GM21723 (cell line): ENCODE data around the gene EIF4G3.
"Not testable (repeated sequence)": the region's sequence is repeated elsewhere in the genome, so short reads cannot be mapped to it uniquely, and the experiment has no call there.

ENCODE experiments used
- ATAC-seq: cut with Tn5 transposase; IDR thresholded peaks from one replicate; pipeline ENCODE4 v1.9.1; 2021; ENCODE audit warnings: mild to moderate bottlenecking, moderate library complexity; ENCODE audit not compliant: unreplicated experiment

The EIF4G3 gene

GRCh38 chr1:20956272-20956671, 220.4 kb downstream of the EIF4G3 start:
- no peak for ATAC-seq

DNA sequence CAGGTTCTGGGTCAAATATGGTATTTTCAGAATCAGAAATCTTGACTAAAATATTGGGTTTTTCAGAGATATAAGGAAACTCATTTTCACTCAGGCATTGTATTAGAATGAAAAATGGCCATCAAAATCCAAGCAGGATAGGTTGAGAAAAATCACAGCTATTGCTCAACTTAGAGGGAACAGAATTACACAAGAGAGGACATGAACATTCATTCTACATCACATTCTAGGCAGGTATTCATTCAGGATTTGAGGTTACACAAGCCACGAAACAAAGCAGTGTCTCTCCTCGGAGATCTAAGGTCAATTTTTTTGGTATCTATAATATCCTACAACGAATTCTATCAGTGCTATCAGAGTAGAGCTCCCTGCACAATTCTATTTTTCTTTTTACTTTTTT, 226.0 kb downstream of the EIF4G3 start:
- no peak for ATAC-seq

- no peak for ATAC-seq
Observed at GRCh38 chr1:20949871-20950590, 226.7 kb downstream of the EIF4G3 start.

GRCh38 chr1:20948101-20948500, 228.6 kb downstream of the EIF4G3 start:
- no peak for ATAC-seq

- no peak for ATAC-seq
Observed at GRCh38 chr1:20947409-20947808, 229.3 kb downstream of the EIF4G3 start.

- no peak for ATAC-seq
Observed at GRCh38 chr1:20936621-20937020, 240.1 kb downstream of the EIF4G3 start.

DNA sequence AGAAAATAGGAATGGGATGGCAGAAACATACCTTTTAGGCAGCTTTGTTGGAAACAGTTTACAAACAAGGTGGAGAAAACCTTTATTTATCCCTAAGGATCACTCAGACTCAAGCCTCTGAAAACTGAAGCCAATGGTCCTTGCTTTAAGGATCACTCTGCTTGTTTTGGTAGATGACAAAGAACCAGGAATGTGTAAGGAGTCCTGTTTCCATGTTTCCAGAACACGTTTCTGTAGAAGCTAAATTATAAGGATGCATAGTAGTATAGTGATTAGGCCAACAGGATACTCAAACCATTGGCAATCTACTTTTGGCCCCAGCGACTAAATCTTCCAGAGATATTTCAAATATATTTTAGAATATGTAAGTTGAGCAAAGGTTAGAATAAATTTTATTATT, 240.5 kb downstream of the EIF4G3 start:
- no peak for ATAC-seq

- ATAC-seq: no peak
Observed at GRCh38 chr1:20935717-20936116, 241.0 kb downstream of the EIF4G3 start.

GRCh38 chr1:20932437-20932977, 244.2 kb downstream of the EIF4G3 start:
- ATAC-seq: no peak

- ATAC-seq: no peak
Observed at GRCh38 chr1:20931930-20932436, 244.7 kb downstream of the EIF4G3 start.

GRCh38 chr1:20930427-20930826, 246.3 kb downstream of the EIF4G3 start:
- no peak for ATAC-seq

GRCh38 chr1:20928146-20928545, 248.6 kb downstream of the EIF4G3 start:
- no peak for ATAC-seq

GRCh38 chr1:20921285-20921684, 255.4 kb downstream of the EIF4G3 start:
- ATAC-seq: no peak

- ATAC-seq: no peak
Observed at GRCh38 chr1:20913242-20913641, 263.5 kb downstream of the EIF4G3 start.

DNA sequence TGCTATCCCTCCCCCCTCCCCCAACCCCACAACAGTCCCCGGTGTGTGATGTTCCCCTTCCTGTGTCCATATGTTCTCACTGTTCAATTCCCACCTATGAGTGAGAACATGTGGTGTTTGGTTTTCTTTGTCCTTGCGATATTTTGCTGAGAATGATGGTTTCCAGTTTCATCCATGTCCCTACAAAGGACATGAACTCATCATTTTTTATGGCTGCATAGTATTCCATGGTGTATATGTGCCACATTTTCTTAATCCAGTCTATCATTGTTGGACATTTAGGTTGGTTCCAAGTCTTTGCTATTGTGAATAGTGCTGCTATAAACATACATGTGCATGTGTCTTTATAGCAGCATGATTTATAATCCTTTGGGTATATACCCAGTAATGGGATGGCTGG, 269.2 kb downstream of the EIF4G3 start:
- ATAC-seq: not testable (repeated sequence)

DNA sequence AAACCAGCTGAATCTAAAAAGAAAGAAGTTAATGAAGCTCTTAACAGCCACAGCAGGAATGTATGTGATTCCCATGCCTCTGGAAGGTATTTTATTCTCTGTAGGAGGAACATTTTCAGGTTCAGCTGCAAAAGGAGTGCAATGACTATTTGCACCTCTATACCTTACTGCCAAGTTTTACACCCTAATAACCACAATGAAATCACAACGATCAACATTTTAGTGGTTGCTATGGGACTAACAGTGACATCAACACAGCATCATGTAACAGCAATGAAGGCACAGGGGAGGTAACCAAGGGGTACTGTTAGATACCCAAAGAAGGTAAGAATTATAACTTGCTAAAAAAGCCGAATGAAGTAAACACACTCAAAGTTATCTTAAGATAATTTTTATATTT, 273.3 kb downstream of the EIF4G3 start:
- no peak for ATAC-seq

DNA sequence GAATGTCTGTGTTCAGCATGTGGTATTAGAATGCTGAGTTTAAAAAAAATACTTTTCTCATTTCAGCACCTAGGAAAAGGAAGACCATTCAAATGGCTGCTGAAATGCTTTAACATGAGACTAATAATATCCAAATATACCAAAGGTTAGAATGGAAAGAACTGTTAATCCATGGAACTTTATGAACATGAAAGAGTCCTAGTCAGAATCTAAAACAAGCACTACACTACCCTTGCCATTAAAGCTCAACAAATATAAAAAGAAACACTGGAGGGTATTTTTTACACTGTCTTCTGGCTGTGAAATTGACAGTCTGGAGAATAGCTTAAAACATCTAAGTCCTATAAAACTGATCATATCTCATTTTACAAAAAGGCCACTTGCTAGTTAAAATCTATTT, 276.6 kb downstream of the EIF4G3 start:
- ATAC-seq: no peak

DNA sequence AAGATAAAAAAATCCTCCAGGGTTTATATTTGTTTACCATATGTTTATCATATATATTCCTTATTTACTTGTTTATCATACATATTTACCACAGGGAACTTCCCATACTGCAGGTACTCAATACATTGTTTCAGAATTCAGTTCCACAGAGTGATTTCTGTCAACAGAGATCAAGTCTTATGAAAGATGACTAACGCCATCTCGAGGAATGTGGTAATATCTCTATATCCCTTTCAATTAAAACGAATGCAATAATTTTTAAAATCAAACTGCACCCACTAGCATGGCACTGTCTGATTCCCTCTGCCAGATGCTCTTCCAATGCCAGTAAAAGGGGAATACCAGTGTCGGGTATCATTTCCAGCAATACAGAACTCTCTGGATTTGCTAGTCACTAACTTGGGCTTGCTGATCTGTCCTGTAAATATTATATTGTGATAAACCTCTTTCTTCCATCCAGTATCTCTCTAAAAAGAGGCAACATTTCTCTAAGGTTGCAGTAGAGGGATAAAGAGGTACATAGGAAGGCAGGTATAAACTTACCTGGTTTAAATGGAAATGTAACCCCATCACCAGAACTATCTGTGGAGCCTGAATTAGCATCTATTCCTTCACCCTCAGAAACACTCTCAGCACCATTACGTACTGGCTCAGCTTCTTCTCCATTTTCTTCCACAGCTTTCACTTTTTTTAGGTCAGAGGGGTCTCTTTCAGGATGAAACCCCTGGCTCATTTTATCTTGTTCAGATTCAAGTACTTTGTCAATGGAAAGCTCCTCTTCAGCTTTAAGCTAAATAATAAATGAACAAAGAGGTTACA, 277.3 kb downstream of the EIF4G3 start:
- no peak for ATAC-seq

GRCh38 chr1:20896826-20897225, 279.9 kb downstream of the EIF4G3 start:
- no peak for ATAC-seq

- no peak for ATAC-seq
Observed at GRCh38 chr1:20893931-20894330, 282.8 kb downstream of the EIF4G3 start.

GRCh38 chr1:20891091-20891490, 285.6 kb downstream of the EIF4G3 start:
- no peak for ATAC-seq

DNA sequence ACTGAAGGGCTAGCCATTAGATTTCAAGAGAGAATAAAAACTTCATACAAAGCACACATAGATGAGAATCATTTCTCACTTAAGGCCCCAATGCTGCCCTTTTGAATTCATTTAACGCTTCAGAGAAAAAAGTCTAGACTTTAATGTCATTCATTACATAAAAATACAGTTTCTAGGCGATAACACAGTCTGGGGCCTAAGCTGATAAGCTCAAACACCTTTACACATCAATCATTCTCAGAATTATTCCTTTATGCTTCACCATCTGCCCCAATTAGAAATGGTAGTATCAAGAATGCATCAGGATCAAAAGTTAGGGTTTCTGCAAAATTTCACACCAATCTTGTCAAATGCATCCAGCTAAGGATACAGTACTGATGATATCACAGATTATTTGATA, 289.5 kb downstream of the EIF4G3 start:
- ATAC-seq: no peak
